GM18505 (cell line): ENCODE results near the gene BCL2L14.

Experiments used
- ATAC-seq: cut with Tn5 transposase; IDR thresholded peaks from one replicate; pipeline ENCODE4 v1.9.1; 2021; ENCODE audit not compliant: unreplicated experiment
- POLR2A ChIP-seq: IDR thresholded peaks from 4 replicates; pipeline ENCODE4 v1.6.1; 2011; ENCODE audit warnings: borderline replicate concordance; ENCODE audit not compliant: insufficient read depth, insufficient read length; ENCODE audit errors: extremely low read depth

BCL2L14 gene

DNA sequence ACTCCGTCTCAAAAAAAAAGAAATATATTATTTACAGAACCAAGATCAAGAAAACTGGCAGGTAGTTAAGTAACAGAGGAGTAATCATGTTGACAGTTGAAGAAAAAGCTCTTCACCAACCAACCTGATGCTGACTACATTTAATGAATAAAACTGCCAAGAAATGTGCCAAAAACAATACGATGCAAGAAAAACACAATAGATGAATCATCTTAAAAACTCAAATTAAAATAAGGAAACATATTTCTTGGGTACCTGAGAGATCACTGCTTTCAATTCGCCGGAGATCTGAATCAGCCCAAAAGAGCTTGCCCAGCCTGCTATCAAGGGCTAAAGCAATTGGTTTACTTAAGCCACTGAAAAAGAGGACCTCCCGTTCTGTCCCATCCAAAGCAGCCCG lies 76.4 kb downstream of the BCL2L14 start:
- ATAC-seq: no peak
- TF ChIP-seq POLR2A: no peak
